Ovary (tissue), 3 donors: ENCODE results near the gene MAPK10.

Experiments
- CTCF ChIP-seq, 3 donors: fragments of 450-650 bp in 2 of 3; fragments of 200-600 bp in 1 of 3; IDR thresholded peaks; one replicate each; pipeline versions ENCODE4 v1.5.1 to v1.8.0; 2016 to 2022; ENCODE audit warnings: antibody characterized with exemption in 3 of 3, mild to moderate bottlenecking in 1 of 3
- POLR2A ChIP-seq: fragments of 450-650 bp; IDR thresholded peaks from one replicate; pipeline ENCODE4 v1.6.1; 2017; ENCODE audit warnings: antibody characterized with exemption, mild to moderate bottlenecking, moderate library complexity
- donor health status: DM: no; HTN: no; CAD: no.

- TF ChIP-seq CTCF (IDR thresholded peaks at IDR 0.05) (no peak), POLR2A (no peak)
These were observed 417.7 kb downstream of the MAPK10 start for GRCh38 chr4:85942107-85942506.
